Neural cell (in vitro differentiated cells): Measurements from ENCODE around the gene PTPRG. TPM values are rescaled to one million over a fixed set of nuclear protein-coding genes. Genes with fewer than 3 reads are reported as not detected.
"Not testable (repeated sequence)": the region's sequence is repeated elsewhere in the genome, so short reads cannot be mapped to it uniquely, and the experiment has no call there.

Source experiments
- H2AFZ ChIP-seq: fragments of 200-600, 300-800 bp; sonication (generic), shearing (Covaris generic); 2 replicates; pipeline ENCODE4 v1.6.0; 2014; ENCODE audit warnings: low read depth, mild to moderate bottlenecking, antibody characterized with exemption, low read length, moderate library complexity
- H3F3A ChIP-seq: fragments of 200-600 bp; shearing (Covaris generic); 2 replicates; pipeline ENCODE4 v1.6.1; 2016; ENCODE audit warnings: mild to moderate bottlenecking, moderate library complexity, mixed read lengths, antibody characterized with exemption, low read length; ENCODE audit not compliant: insufficient read depth, poor library complexity, severe bottlenecking
- H3K27ac ChIP-seq: fragments of 200-600, 300-800 bp; sonication (generic), shearing (Covaris generic); 2 replicates; pipeline ENCODE4 v1.5.1; 2014; ENCODE audit warnings: mild to moderate bottlenecking, low read length, moderate library complexity
- H3K27me3 ChIP-seq: fragments of 300-800, 200-600 bp; sonication (generic), shearing (Covaris generic); 2 replicates; pipeline ENCODE4 v1.6.0; 2014; ENCODE audit warnings: mild to moderate bottlenecking, low read depth, low read length, moderate library complexity; ENCODE audit not compliant: insufficient read depth
- H3K36me3 ChIP-seq: fragments of 300-800, 200-600 bp; sonication (generic), shearing (Covaris generic); 2 replicates; pipeline ENCODE4 v1.5.1; 2014; ENCODE audit warnings: mild to moderate bottlenecking, antibody characterized with exemption, low read length, moderate library complexity; ENCODE audit not compliant: insufficient read depth
- H3K4me2 ChIP-seq: fragments of 300-800, 200-600 bp; sonication (generic), shearing (Covaris generic); 2 replicates; pipeline ENCODE4 v1.6.0; 2014; ENCODE audit warnings: mild to moderate bottlenecking, low read length
- H3K4me3 ChIP-seq: fragments of 300-800, 200-600 bp; sonication (generic), shearing (Covaris generic); 2 replicates; pipeline ENCODE4 v1.5.1; 2014; ENCODE audit warnings: mild to moderate bottlenecking, low read length, moderate library complexity
- H3K79me2 ChIP-seq: fragments of 200-600 bp; shearing (Covaris generic); replicated peaks from 2 replicates; pipeline ENCODE4 v1.6.0; 2014; ENCODE audit warnings: mild to moderate bottlenecking, low read length, moderate library complexity; ENCODE audit not compliant: insufficient read depth
- H3K9ac ChIP-seq: fragments of 300-800, 200-600 bp; sonication (generic), shearing (Covaris generic); 2 replicates; pipeline ENCODE4 v1.6.1; 2016; ENCODE audit warnings: mild to moderate bottlenecking, low read length, mixed read lengths
- H3K9me2 ChIP-seq: fragments of 200-600 bp; shearing (Covaris generic); 2 replicates; pipeline ENCODE4 v1.6.1; 2016; ENCODE audit warnings: mild to moderate bottlenecking, low read length, mixed read lengths; ENCODE audit not compliant: insufficient read depth
- H3K9me3 ChIP-seq: fragments of 200-600, 300-800 bp; sonication (generic), shearing (Covaris generic); 2 replicates; pipeline ENCODE4 v1.6.1; 2016; ENCODE audit warnings: mild to moderate bottlenecking, mixed run types, low read length, moderate library complexity, mixed read lengths
- H4K20me1 ChIP-seq: fragments of 200-600 bp; shearing (Covaris generic); 2 replicates; pipeline ENCODE4 v1.6.1; 2016; ENCODE audit warnings: mild to moderate bottlenecking, mixed run types; ENCODE audit not compliant: insufficient read depth
- CTCF ChIP-seq: fragments of 450-650 bp; IDR thresholded peaks from 2 replicates; pipeline ENCODE4 v1.5.1; 2014; ENCODE audit warnings: antibody characterized with exemption, mild to moderate bottlenecking, moderate library complexity; ENCODE audit not compliant: poor library complexity, severe bottlenecking
- EP300 ChIP-seq: fragments of 450-650 bp; conservative IDR thresholded peaks from 2 replicates; pipeline ENCODE4 v1.6.1; 2014; ENCODE audit warnings: antibody characterized with exemption, mild to moderate bottlenecking, moderate library complexity; ENCODE audit not compliant: poor library complexity, severe bottlenecking
- EZH2 ChIP-seq: fragments of 200-600, 300-800 bp; shearing (Covaris generic), sonication (generic); IDR thresholded peaks from 2 replicates; pipeline ENCODE4 v1.6.1; 2014; ENCODE audit warnings: antibody characterized with exemption, low read length, borderline replicate concordance, mild to moderate bottlenecking; ENCODE audit not compliant: insufficient read depth, poor library complexity, severe bottlenecking
- MXI1 ChIP-seq: fragments of 450-650 bp; conservative IDR thresholded peaks from 2 replicates; pipeline ENCODE4 v1.6.1; 2014; ENCODE audit warnings: antibody characterized with exemption, mild to moderate bottlenecking; ENCODE audit not compliant: poor library complexity, severe bottlenecking
- POLR2AphosphoS5 ChIP-seq: IDR thresholded peaks from 2 replicates; pipeline ENCODE4 v1.6.1; 2012
- RAD21 ChIP-seq: fragments of 450-650 bp; conservative IDR thresholded peaks from 2 replicates; pipeline ENCODE4 v1.6.1; 2014; ENCODE audit warnings: antibody characterized with exemption, mild to moderate bottlenecking, moderate library complexity
- SMC3 ChIP-seq: fragments of 450-650 bp; conservative IDR thresholded peaks from 2 replicates; pipeline ENCODE4 v1.6.1; 2014; ENCODE audit warnings: antibody characterized with exemption, mild to moderate bottlenecking, moderate library complexity; ENCODE audit not compliant: poor library complexity
- TAF1 ChIP-seq: IDR thresholded peaks from 2 replicates; pipeline ENCODE4 v1.6.1; 2012; ENCODE audit warnings: low read depth
- polyA plus RNA-seq: library from polyadenylated mRNA; depleted of rRNA; stranded (reverse); fragments of >200 nt; gene quantifications from 2 replicates; pipeline ENCODE4 v1.2.3, GENCODE V29; 2014
- TF ChIP-seq, protein P1 (sequence below): IDR thresholded peaks from 2 replicates; pipeline ENCODE4 v1.6.1; 2012; ENCODE audit warnings: borderline replicate concordance

PTPRG gene
- polyA plus RNA-seq, 1 donor from 2014 or later: 33.1 TPM

DNA sequence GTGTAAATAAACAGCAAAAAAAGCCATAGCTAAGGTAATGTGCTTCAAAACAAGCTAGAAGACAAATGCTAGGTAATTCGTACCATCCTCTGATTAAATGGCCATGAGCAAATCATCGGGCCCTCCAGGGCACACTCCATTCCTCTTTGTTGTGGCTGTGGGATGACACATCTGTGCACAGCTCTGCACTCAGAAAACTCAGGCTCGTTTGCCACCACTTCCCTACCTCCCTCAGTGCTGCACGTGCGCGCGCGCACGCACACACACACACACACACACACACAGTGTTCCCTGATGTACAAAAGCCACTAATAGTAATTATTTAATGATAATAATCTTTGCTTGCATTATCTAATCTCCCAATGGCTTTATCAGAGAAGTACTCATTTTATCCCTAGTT, 475.4 kb downstream of the PTPRG start:
- H3K9me3 ChIP-seq: no peaks in the 10 kb centered on the region
- no peaks in the 10 kb centered on the region for H3K36me3 ChIP-seq
- H3K4me2 ChIP-seq: no peak overlapping the region
- H2AFZ ChIP-seq: no peak overlapping the region
- no peaks in the 10 kb centered on the region for H4K20me1 ChIP-seq
- H3K9ac ChIP-seq: no peak overlapping the region
- TF ChIP-seq POLR2AphosphoS5 (no peak), RAD21 (no peak), EP300 (no peak), SMC3 (no peak), TAF1 (no peak), MXI1 (no peak), EZH2 (no peak), CTCF (no peak)
- TF ChIP-seq, protein P1, sequence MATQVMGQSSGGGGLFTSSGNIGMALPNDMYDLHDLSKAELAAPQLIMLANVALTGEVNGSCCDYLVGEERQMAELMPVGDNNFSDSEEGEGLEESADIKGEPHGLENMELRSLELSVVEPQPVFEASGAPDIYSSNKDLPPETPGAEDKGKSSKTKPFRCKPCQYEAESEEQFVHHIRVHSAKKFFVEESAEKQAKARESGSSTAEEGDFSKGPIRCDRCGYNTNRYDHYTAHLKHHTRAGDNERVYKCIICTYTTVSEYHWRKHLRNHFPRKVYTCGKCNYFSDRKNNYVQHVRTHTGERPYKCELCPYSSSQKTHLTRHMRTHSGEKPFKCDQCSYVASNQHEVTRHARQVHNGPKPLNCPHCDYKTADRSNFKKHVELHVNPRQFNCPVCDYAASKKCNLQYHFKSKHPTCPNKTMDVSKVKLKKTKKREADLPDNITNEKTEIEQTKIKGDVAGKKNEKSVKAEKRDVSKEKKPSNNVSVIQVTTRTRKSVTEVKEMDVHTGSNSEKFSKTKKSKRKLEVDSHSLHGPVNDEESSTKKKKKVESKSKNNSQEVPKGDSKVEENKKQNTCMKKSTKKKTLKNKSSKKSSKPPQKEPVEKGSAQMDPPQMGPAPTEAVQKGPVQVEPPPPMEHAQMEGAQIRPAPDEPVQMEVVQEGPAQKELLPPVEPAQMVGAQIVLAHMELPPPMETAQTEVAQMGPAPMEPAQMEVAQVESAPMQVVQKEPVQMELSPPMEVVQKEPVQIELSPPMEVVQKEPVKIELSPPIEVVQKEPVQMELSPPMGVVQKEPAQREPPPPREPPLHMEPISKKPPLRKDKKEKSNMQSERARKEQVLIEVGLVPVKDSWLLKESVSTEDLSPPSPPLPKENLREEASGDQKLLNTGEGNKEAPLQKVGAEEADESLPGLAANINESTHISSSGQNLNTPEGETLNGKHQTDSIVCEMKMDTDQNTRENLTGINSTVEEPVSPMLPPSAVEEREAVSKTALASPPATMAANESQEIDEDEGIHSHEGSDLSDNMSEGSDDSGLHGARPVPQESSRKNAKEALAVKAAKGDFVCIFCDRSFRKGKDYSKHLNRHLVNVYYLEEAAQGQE: no peak
- H3K79me2 ChIP-seq: no peaks in the 10 kb centered on the region
- peak overlapping the region; percentile 79 for H3K27ac ChIP-seq
- no peaks in the 10 kb centered on the region for H3K9me2 ChIP-seq
- H3K27me3 ChIP-seq: no peaks in the 10 kb centered on the region
- H3K4me3 ChIP-seq: no peak overlapping the region
- no peaks in the 10 kb centered on the region for H3F3A ChIP-seq

GRCh38 chr3:62038798-62039197, 477.4 kb downstream of the PTPRG start:
- H2AFZ ChIP-seq, H3F3A ChIP-seq, H3K4me3 ChIP-seq, H3K27me3 ChIP-seq, H3K79me2 ChIP-seq, H3K4me2 ChIP-seq, H3K9me3 ChIP-seq, H4K20me1 ChIP-seq, H3K27ac ChIP-seq, H3K9ac ChIP-seq, H3K36me3 ChIP-seq, H3K9me2 ChIP-seq: not testable (repeated sequence)

GRCh38 chr3:62039586-62039985, 478.2 kb downstream of the PTPRG start:
- H4K20me1 ChIP-seq: no peaks in the 10 kb centered on the region
- no peak overlapping the region for H3K9ac ChIP-seq
- H3K4me3 ChIP-seq: no peak overlapping the region

More at GRCh38 chr3:62039586-62039985, 478.2 kb downstream of the PTPRG start:
- H3K27me3 ChIP-seq: no peaks in the 10 kb centered on the region
- no peak overlapping the region for H3K27ac ChIP-seq
- H3F3A ChIP-seq: no peaks in the 10 kb centered on the region
- H3K79me2 ChIP-seq: no peaks in the 10 kb centered on the region
- no peak overlapping the region for H2AFZ ChIP-seq
- H3K9me2 ChIP-seq: no peaks in the 10 kb centered on the region
- no peaks in the 10 kb centered on the region for H3K9me3 ChIP-seq
- H3K4me2 ChIP-seq: no peak overlapping the region
- no peak for TF ChIP-seq CTCF
- TF ChIP-seq, protein P1: no peak
- no peak for TF ChIP-seq RAD21
- TF ChIP-seq SMC3: no peak
- no peak for TF ChIP-seq POLR2AphosphoS5
- TF ChIP-seq EP300: no peak
- no peak for TF ChIP-seq MXI1
- TF ChIP-seq TAF1: no peak
- no peak for TF ChIP-seq EZH2
- H3K36me3 ChIP-seq: no peaks in the 10 kb centered on the region
